Breast epithelium (tissue), 3 donors: ENCODE measurements around the gene TC2N.

Experiments used
- CTCF ChIP-seq, 3 donors: fragments of 450-650 bp; IDR thresholded peaks; one replicate each; pipeline ENCODE4 v1.5.1; 2016 to 2017; ENCODE audit warnings: antibody characterized with exemption in 3 of 3, mild to moderate bottlenecking in 3 of 3, moderate library complexity in 3 of 3
- POLR2A ChIP-seq: fragments of 450-650 bp; IDR thresholded peaks from one replicate; pipeline ENCODE4 v1.6.1; 2016; ENCODE audit warnings: antibody characterized with exemption, mild to moderate bottlenecking, moderate library complexity

GRCh38 chr14:91875525-91876286 lies 8.4 kb upstream of the TC2N start:
- TF ChIP-seq CTCF (IDR thresholded peaks at IDR 0.05), result no peak
- TF ChIP-seq POLR2A, result no peak
